ENCODE data around the gene NTN1.

Gene NTN1

GRCh38 chr17:9035249-9035648 is 13.9 kb downstream of the NTN1 start:
- no peak for DNase-seq

- DNase-seq = no peak
These were observed 15.0 kb downstream of the NTN1 start for GRCh38 chr17:9036336-9036735.

DNA sequence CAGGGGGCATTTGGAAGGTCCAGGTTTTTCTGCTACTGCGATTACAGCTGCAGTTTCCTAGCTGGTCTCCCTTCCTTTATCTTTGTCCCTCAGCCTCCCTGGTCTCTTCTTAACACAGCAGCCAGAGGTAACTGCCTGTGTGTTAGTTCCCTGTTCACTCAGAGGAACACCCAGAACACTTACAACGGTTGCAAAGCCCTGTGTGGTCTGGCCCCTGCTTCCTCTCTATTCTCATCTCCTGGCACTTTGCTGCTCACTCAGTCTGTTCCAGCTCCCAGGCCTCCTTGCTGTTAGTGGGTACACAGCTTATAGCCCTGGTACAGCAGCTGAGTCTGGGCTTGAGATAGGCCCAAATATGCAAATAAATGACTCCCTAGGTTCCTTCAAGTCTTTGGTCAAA is 16.4 kb downstream of the NTN1 start:
- DNase-seq = no peak

DNA sequence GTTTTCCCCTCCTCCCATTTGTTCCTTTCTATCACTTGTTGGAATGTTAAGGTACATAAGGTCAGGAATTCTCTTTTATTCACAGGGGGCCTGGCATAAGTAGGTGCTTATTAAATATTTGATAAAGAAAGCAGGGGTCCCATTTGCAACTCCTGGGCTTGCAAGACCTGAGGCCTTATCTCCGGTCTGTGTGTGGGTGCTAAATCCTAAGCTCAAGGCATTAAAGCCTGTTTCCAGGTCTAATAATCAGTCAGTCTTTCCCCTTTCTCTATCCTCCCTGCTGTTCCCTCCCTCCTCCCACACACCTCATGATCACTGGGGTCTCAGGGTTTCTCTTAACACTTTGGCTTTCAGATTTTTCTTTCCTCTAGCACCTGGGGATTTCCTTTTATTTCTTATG is 17.1 kb downstream of the NTN1 start:
- DNase-seq = no peak

DNA sequence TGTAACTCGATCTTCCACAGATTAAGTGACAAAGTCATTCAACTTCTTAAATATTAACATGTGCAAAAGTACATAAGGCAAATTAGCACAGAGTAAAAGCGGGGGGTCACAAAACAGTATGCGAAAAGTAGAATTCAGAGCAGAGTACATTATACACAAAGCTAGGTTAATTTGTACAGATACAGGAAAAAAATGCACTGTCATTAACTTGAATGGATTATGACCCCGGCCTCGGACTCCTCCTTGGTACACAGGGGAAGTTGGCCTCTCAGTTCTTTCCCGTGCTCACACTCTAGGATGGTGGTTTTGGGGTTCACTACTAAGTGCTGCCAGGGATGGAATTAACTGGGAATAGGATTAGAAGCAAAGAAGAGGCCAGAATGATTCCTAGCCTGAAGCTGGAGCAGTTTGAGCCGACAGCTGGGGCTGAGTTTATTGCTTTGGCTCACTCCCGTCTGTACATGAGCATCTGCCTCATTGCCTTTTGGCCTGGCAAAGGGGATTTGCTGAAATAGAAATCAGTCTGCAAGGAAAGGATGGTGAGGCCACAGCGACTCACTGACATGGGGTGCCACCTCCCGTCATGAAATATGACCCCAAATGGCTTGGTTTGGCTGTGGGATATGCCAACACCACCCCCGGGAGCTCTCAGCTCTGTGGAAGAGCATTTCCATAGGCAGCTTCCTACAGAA is 23.6 kb downstream of the NTN1 start:
- DNase-seq = no peak

- peak in 3 of 58 donors; percentile 3 to 29 (median 6) for DNase-seq
These were observed 29.6 kb downstream of the NTN1 start for GRCh38 chr17:9050801-9051401.

GRCh38 chr17:9051561-9051960 is 30.3 kb downstream of the NTN1 start:
- DNase-seq = no peak

DNA sequence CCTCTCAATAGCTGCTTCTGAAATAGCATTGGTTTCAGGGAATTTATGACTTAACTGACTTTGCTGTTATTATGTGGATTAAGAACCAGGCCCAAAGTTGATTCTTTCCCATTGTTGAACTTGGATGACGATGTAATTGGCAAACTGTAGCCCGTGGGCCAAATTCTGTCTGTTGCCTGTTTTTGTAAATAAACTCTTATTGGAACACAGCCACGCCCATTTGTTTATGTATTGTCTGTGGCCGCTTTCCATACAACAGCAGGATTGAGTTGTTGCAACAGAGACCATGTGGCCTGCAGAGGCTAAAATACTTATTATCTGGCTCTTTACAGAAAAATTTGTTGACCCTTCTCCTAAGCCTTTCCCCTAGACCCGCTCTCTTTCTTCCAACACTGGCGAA is 31.6 kb downstream of the NTN1 start:
- DNase-seq = no peak

DNA sequence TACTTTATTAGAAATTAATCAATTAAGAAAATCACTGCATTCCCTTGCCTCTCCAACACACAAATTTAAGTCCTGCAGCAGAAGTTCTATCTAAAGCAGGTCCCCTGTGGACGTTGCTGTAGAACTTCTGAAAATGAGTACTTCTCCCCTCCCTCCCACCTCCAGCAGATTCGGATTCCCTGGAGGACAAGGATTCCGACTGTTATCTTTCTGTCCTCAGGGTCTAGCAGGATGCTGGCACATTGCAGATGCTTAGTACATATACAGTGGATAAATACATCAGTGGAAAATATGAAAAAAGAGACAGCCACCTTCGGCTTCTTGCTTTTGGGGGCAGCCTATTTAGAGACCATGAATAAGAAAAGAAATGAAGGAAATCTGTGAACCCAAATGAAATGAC is 32.1 kb downstream of the NTN1 start:
- no peak for DNase-seq

DNA sequence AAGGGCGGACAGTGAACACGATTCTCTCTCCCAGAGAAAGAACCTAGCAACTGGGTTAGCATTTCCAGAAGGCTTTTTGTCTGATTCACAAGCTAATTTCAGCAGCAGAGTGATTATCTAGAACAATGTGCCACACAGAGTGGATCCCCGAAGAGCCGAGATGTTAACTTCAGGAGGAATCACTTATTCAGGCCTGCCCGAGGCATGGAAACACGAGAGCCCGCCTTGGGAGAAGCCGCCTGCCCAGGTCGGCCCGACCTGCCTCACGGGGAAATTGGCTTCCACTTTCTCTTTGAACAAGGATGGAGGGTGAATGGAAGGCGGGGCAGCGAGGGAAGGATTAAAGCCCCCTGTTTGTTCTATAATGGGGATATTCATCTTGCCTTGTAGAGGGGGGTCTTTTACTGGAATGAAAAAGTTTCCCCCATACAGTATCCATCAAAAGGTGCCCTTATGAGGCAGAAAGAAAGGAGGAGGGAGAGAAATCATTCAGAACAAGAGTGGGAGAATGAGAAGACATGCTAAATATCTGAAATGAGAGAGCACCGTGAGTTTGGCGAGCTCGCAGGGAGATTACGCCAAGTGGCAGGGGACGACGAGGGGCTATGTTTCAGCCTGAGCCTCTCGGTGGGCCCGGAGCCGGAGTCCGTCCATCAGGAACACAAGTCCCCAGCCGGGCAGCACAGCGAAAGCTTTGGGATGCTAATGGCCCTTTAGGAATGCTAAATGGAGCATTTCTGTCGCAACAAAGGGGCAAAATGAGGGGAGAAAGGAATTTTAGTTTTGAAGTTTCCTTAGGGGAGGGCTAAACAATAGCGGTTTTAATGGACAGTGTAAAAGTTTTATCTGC is 33.0 kb downstream of the NTN1 start:
- no peak for DNase-seq

DNA sequence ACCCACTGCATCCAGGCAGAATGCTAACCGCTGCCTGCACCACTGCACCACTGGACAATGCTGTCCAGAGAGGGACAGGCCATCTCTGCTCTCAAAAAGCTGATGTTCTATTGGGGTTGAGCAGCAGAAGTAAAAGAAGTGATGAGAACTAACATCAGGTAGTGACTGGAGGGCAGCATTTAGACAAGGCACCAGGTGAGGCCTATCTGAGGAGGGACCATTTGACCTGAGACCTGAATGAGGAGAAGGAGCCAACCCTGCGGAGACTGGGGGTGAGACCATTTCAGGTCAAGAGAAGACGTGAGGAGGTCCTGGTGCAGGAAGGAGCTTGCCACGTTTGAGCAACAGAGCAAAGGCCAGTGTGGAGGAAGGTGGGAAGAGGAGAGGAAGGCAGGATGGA is 34.0 kb downstream of the NTN1 start:
- no peak for DNase-seq

DNA sequence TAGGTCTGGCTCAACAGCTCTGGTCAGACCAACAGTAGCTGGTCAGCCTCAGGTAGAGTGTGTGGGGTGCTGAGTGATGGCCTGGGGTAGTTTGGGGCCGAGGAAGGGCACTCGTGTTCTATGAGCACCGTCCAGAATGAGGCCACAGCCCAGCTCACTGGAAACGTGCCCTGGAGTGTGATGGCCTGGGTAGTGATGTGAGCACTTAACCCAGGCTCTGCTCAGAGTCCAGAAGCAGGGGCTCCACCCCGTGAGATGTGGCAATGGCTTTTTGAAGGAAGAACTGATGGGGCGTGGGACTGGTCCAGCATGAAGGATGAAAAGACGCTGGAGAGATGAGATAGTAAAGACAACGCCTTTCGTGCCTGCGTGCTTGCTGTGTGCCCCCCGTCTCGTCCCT is 35.3 kb downstream of the NTN1 start:
- no peak for DNase-seq

- DNase-seq = no peak
These were observed 36.0 kb downstream of the NTN1 start for GRCh38 chr17:9057310-9057709.

- DNase-seq = no peak
These were observed 41.1 kb downstream of the NTN1 start for GRCh38 chr17:9062399-9062902.

DNA sequence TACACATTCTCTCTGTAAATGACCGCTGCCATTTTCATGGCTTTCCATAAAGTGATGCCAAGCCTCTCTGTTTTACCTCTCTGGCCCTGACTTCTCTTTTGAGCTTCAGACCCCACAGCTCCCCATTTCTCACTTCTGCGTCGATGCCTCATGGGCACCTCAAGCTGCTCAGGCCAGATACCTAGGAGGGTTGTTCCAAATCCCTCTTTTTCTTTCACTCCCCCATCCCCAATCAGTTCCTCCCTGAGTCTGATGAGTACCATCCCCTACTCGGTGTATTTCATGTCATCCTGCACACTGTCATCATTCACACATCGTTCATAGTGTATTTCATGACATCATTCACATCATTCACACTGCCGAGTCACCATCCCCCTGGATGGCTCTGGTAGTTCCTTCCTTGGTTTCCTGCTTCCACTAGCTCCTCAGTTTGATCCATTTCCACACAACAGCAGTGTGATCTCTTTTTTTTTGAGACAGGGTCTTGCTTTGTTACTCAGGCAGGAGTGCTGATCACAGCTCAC is 43.1 kb downstream of the NTN1 start:
- DNase-seq = no peak

DNA sequence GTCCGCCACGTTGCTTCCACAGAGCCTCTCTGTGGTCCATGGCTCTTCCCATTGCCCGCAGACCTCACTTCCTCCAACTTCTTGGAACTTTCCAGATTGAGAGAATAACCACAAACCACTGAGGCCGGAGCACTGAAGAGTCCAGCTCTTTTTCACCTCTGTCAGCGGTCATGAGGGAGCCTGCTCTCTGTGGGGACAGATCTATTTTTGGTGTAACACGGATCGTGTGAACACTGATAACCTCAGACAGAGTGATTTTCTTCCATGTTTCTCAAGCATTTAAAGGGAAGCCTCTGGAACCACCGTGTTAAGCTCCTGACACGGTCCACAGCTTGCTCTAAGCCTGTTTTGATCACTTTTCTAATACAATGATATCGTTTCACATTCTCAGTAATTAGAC is 49.7 kb downstream of the NTN1 start:
- DNase-seq = no peak

DNA sequence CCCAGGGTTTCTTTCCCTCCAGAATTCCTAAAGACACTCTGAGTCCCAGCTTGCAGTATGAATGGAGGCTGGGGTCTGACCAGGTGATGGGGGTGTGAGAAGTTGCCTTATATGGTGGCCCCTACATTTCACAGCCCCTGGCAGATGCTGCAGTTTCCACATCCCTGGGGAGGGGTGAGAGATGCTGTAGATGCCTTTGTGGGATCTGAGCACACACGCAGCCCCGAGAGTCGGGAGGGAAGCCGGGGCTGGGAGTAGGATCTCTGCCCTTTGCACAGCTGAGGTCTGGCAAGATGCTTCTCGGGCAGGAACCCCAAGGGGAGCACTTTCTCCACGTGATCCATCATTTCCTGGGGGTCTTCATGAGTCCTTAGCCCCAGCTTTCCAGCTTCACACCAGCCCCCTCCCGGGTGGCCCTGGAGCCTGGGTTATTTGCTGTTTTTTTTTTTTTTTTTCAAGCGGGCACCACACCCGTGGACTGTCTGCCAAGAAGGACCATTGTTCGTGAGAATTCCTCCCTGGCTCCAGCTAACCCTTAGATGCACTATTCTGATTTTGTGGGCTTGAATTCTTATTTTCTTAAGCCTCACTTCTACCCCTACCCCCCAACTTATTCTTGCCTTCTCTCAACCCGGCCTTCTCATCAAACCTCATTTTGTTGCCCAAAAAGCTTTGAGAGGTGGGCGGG is 50.6 kb downstream of the NTN1 start:
- DNase-seq = no peak

DNA sequence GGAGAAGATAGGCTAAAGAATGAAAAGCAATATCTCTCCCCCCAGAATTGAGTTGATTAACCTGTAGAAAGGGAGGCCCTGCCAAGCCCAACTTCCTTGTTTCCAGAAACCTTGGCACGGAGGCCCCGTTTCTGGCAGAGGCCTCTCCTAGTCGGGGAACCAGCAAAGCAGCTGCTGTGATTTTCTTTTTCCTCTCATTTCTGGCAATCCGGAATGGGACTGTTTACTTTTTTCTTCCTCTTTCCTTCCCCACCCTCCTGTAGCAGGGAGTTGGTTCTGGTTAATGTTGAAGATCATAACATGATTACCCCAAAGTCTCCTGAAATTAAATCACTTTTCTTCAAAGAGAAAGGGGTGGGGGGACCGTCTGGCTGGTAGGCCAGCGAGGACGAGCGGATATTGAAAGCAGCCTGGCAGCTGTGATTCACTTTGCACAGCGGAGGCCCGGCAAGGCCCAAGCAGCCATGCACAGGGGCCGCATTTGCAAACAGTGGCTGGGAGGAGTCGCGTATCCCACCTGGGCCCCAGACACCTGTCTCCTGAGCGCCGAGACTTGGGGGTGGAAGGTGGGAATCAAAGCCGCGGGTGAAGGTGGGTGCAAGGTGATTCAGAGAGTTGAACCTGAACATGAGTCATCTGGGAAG is 51.5 kb downstream of the NTN1 start:
- DNase-seq = peak in 6 of 58 donors; percentile 1 to 26 (median 8)

DNA sequence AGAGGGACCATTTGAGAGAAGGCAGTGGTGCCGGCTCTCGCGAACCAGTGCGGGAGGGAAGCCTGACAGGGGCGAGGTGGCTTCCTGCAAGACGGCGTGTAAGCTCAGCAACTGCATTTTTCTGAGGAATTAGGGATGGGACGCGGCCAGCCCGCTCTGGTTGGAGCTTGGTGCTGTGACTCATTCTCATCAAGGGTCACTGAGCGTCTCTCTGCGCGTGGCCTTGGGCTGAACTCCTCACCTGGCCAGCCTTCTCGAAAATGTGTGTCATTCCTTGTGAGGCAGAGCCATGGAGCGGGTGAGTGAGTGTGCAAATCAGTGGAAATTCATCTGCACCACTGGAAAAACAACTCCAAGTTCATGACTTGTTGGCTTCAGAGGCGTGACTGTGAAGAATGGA is 52.8 kb downstream of the NTN1 start:
- no peak for DNase-seq

DNA sequence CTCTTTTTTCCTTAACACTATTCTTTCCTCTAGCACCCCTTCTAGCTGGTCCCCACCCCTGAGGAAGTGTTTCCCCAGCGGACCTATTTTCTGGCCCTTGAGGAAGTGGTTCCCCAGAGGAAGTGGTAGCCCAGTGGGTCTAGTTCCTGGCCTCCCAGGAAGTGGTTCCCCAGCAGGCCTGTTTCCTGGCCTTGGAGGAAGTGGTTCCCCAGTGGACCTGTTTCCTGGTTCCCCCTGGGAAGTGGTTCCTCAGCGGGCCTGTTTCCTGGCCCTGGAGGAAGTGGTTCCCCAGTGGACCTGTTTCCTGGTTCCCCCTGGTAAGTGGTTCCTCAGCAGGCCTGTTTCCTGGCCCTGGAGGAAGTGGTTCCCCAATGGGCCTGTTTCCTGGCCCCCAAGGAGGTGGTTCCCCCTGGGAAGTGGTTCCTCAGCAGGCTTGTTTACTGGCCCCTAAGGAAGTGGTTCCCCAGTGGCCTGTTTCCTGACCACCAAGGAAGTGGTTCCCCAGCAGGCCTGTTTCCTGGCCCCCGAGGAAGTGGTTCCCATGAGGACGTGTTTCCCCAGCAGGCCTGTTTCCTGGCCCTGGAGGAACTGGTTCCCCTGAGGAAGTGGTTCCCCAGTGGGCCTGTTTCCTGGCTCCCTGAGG is 58.3 kb downstream of the NTN1 start:
- no peak for DNase-seq

Data from anterior cingulate cortex (tissue), 58 donors.